Progenitor cell of endocrine pancreas (in vitro differentiated cells): ENCODE measurements around the gene TNFRSF25. TPM values are rescaled to one million over a fixed set of nuclear protein-coding genes. Genes with fewer than 3 reads are reported as not detected.
A peak's percentile ranks its signal among the peaks of the same experiment; 100 is the strongest.
"Not testable (repeated sequence)": the region's sequence is repeated elsewhere in the genome, so short reads cannot be mapped to it uniquely, and the experiment has no call there.

Source experiments
- DNase-seq: peaks from one replicate; pipeline ENCODE4 v3.0.0; 2021; ENCODE audit warnings: low spot score; ENCODE audit not compliant: unreplicated experiment
- H3K27ac Mint-ChIP-seq: 2 replicates; pipeline ENCODE4 v1.8.0; 2021; ENCODE audit warnings: mild to moderate bottlenecking, moderate library complexity, mixed read lengths
- H3K27me3 Mint-ChIP-seq: 2 replicates; pipeline ENCODE4 v1.8.0; 2021; ENCODE audit warnings: mixed read lengths
- H3K36me3 Mint-ChIP-seq: 2 replicates; pipeline ENCODE4 v1.8.0; 2022; ENCODE audit warnings: mixed read lengths; ENCODE audit not compliant: insufficient read depth
- H3K4me1 Mint-ChIP-seq: 2 replicates; pipeline ENCODE4 v1.8.0; 2021; ENCODE audit warnings: low read depth, mixed read lengths
- H3K4me3 Mint-ChIP-seq: 2 replicates; pipeline ENCODE4 v1.8.0; 2021; ENCODE audit warnings: low read depth, mild to moderate bottlenecking, moderate library complexity, mixed read lengths
- H3K9me3 Mint-ChIP-seq: 2 replicates; pipeline ENCODE4 v1.8.0; 2021; ENCODE audit warnings: low read depth, mixed read lengths
- total RNA-seq: library from RNA; stranded (reverse); gene quantifications from 2 replicates; pipeline ENCODE4 v1.2.1, GENCODE V29; 2021
- TF ChIP-seq, protein P1 (sequence below): fragments of 200-600 bp; sonication (generic); IDR thresholded peaks from one replicate; pipeline ENCODE4 v1.5.0; 2021; ENCODE audit warnings: antibody characterized with exemption, mild to moderate bottlenecking; ENCODE audit not compliant: unreplicated experiment

Gene TNFRSF25
- total RNA-seq, 1 donor from 2014 or later: 68.9 TPM

DNA sequence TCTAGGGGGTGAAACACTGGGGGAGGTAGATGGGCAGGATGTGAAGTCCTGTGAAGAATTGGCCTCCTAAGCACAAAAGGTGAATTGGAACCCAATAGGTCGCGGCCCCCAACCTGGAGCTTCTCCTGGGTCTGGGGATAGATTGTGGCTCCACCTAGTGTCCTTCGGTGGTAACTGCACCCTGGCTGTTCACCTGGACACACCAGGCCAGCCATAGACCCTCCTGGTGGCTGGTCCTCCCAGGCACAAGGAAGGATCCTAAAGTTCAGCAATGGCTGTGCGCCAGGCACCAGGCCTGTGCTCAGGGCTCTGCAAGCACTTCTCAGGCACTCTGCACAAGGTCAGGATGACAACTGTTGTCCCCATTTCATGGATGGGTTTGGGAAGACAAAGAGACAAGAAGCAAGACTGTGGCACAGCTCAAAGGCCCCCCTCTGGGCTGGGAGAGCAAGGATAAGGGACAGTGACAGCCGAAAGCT lies 27.9 kb downstream of the TNFRSF25 start:
- Mint-ChIP-seq H3K36me3 (no peaks in the 10 kb centered on the region), H3K4me1 (peaks cover 5% of the 10 kb centered on the region), H3K4me3 (no peak overlapping the region), H3K27me3 (peaks cover 40% of the 10 kb centered on the region), H3K27ac (no peak overlapping the region), H3K9me3 (no peaks in the 10 kb centered on the region)
- DNase-seq: peak; percentile 77
- TF ChIP-seq, protein P1, sequence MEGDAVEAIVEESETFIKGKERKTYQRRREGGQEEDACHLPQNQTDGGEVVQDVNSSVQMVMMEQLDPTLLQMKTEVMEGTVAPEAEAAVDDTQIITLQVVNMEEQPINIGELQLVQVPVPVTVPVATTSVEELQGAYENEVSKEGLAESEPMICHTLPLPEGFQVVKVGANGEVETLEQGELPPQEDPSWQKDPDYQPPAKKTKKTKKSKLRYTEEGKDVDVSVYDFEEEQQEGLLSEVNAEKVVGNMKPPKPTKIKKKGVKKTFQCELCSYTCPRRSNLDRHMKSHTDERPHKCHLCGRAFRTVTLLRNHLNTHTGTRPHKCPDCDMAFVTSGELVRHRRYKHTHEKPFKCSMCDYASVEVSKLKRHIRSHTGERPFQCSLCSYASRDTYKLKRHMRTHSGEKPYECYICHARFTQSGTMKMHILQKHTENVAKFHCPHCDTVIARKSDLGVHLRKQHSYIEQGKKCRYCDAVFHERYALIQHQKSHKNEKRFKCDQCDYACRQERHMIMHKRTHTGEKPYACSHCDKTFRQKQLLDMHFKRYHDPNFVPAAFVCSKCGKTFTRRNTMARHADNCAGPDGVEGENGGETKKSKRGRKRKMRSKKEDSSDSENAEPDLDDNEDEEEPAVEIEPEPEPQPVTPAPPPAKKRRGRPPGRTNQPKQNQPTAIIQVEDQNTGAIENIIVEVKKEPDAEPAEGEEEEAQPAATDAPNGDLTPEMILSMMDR: peak; percentile 94

DNA sequence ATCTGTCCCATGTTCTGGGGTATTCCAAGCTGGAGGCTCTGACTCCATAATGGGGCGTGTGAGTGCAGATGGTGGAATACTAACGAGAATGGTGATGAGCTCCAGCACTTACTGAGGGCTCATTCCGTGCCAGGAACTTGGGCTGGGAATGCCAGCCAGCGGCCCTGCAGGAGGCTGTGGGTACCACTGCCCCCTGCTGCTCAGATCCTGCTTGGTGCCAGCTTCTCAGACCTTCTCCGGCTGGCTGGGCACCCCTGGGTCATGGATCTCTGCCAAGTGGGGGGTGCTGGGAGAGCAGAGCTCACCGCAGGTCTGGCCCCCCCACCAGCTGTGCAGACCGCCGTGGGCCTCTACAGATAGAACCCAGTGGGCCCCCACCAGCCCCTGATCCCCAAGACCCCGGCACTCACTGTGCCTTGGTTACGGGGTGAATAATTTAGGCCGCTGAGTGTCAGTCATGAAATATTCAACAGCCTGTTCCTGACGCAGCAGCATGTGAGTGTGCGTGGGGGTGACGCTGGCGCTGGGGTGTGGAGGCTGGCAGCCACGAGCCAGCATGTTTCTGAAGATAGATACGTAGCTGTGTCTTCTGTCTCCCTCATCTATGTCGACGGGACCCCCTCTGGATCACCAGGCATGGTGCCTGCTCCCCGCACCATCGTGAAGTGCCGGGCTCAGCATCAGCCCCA lies 28.8 kb downstream of the TNFRSF25 start:
- not testable (repeated sequence) for H3K9me3 Mint-ChIP-seq, H3K4me3 Mint-ChIP-seq, H3K27ac Mint-ChIP-seq, DNase-seq, H3K4me1 Mint-ChIP-seq, H3K36me3 Mint-ChIP-seq
- TF ChIP-seq, protein P1: peak; percentile 10
- H3K27me3 Mint-ChIP-seq: peaks cover 38% of the 10 kb centered on the region

DNA sequence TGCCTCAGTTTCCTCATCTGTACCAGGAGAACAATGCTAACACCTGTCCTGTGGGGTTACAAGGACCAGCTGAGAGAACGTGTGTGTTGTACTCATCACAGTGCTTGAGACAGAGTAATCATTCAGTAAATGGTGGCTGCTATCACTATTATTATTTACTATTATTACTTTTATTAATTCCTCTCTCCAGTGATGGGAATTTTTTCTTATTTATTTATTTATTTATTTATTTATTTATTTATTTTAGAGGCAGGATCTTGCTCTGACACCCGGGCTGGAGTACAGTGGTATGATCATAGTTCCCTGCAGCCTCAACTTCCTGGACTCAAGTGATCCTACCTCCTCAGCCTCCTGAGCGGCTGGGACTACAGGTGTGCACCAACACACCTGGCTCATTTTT lies 29.7 kb downstream of the TNFRSF25 start:
- not testable (repeated sequence) for DNase-seq, H3K4me3 Mint-ChIP-seq, H3K36me3 Mint-ChIP-seq, H3K9me3 Mint-ChIP-seq, H3K4me1 Mint-ChIP-seq, H3K27ac Mint-ChIP-seq
- H3K27me3 Mint-ChIP-seq: peaks cover 30% of the 10 kb centered on the region

DNA sequence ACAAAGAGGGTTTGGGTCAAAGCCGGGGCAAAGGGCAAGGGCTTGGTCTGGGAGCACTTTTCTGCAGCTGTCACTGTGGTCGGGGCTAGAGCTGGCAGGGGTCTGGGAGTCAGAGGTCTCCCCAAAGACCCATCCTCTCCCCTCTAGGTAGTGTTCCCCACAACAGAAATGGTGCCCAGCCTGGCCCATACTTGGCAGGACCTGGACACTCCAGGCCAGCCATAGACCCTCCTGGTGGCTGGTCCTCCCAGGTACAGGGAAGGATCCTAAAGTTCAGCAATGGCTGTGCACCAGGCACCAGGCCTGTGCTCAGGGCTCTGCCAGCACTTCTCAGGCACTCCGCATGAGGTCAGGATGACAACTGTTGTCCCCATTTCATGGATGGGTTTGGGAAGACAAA lies 30.4 kb downstream of the TNFRSF25 start:
- H3K4me1 Mint-ChIP-seq: peaks cover 5% of the 10 kb centered on the region
- TF ChIP-seq, protein P1: no peak
- H3K9me3 Mint-ChIP-seq: no peaks in the 10 kb centered on the region
- H3K36me3 Mint-ChIP-seq: no peaks in the 10 kb centered on the region
- peaks cover 28% of the 10 kb centered on the region for H3K27me3 Mint-ChIP-seq
- H3K4me3 Mint-ChIP-seq: no peak overlapping the region
- H3K27ac Mint-ChIP-seq: no peak overlapping the region
- no peak for DNase-seq

DNA sequence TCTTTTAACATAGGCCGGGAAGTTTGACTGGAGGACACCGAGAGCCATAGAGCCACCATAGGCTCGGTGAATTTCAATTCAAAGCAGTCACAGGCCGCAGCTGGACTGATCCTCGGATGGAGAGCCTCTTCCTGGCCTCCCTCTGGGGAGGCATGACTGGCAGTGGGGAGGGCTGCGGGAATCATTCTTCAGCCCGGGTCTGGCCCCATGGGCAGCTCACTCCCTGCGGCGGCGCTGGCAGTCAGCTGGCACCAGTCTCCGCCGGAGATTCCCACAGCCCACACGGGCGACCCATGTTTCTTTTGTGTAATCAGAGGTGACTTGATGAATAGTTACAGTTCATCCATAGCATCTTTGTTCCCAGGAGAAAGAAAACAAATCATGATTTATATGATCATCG lies 30.8 kb downstream of the TNFRSF25 start:
- Mint-ChIP-seq H3K4me3 (no peak overlapping the region), H3K27me3 (peaks cover 32% of the 10 kb centered on the region), H3K27ac (no peak overlapping the region), H3K4me1 (peaks cover 6% of the 10 kb centered on the region), H3K9me3 (no peaks in the 10 kb centered on the region), H3K36me3 (no peaks in the 10 kb centered on the region)
- no peak for DNase-seq
- TF ChIP-seq, protein P1: no peak

DNA sequence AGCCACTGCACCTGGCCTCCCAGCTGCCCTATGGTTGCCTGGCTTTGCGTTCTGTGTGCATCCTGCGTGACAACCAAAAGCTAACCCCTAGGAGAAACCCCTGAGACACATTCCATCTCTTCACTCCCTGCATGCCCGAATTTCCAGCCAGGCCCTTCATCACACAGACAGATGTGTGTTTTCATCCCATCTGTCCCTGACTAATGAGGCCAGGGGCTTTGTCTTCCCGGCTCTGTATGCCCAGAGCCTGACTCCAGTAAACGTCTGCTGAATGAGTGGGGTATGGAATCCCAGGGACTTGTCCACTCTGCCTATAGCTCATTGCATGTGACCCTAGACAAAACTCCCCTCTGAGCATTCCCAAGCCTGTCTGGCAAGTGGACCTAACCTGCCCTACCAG lies 31.8 kb downstream of the TNFRSF25 start:
- no peaks in the 10 kb centered on the region for H3K9me3 Mint-ChIP-seq
- H3K36me3 Mint-ChIP-seq: no peaks in the 10 kb centered on the region
- no peak overlapping the region for H3K4me3 Mint-ChIP-seq
- H3K4me1 Mint-ChIP-seq: peaks cover 5% of the 10 kb centered on the region
- no peak for DNase-seq
- H3K27ac Mint-ChIP-seq: no peak overlapping the region
- TF ChIP-seq, protein P1: no peak
- peaks cover 34% of the 10 kb centered on the region for H3K27me3 Mint-ChIP-seq

DNA sequence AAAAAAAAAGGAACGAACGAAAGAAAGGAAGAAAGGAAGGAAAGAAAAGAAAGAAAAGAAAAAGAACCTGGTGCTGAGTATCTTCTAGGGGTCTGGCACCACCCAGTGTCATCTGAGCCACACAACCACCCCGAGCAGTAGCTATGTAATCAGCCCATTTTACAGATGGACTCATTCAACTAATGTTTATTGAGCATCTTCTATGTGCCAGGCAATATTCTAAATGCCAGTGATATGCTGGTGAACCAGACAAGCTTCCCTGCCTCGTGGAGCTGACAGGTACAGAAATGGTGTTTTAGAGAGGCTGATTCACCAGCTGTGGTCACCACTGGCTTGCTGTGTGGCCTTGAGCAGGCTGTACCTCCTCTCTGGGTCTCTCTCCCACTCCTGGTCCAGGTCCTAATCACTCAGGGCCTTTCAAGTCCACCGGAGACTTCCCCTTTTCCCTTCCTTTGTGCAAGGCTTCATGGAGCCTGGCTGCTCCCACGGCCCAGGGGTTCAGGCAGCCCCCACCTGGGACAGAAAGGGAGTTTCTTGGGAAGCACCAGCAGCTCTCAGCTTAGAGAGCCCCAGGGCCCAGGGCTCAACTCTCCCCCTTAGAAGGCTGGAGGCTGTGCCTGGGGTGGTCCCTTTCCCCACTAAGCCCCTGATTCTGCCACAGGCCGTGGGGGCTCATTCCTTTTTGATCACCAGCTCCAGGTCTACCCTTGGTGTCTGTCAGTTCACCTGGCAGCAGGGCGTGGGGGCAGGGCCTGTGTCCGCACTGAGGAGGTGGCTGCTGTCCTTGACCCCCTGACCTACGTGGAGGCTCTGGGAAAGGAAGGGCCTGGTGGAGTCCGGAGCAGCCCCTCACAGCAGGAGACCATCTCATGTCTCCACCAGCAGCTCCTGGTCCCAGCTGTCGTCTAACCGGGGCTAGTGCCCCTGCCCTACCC lies 34.1 kb downstream of the TNFRSF25 start:
- H3K4me3 Mint-ChIP-seq, DNase-seq, H3K4me1 Mint-ChIP-seq, H3K9me3 Mint-ChIP-seq, H3K27ac Mint-ChIP-seq, H3K36me3 Mint-ChIP-seq: not testable (repeated sequence)
- peaks cover 40% of the 10 kb centered on the region for H3K27me3 Mint-ChIP-seq
